ENCODE data around the gene FFAR3. TPM values are rescaled to one million over a fixed set of nuclear protein-coding genes. Genes with fewer than 3 reads are reported as not detected.

The FFAR3 gene
- total and polyA plus RNA-seq, 2 of the 8 experiments (the other 6 are each of a cell fraction or from before 2014, with no cell fraction given) = not detected

DNA sequence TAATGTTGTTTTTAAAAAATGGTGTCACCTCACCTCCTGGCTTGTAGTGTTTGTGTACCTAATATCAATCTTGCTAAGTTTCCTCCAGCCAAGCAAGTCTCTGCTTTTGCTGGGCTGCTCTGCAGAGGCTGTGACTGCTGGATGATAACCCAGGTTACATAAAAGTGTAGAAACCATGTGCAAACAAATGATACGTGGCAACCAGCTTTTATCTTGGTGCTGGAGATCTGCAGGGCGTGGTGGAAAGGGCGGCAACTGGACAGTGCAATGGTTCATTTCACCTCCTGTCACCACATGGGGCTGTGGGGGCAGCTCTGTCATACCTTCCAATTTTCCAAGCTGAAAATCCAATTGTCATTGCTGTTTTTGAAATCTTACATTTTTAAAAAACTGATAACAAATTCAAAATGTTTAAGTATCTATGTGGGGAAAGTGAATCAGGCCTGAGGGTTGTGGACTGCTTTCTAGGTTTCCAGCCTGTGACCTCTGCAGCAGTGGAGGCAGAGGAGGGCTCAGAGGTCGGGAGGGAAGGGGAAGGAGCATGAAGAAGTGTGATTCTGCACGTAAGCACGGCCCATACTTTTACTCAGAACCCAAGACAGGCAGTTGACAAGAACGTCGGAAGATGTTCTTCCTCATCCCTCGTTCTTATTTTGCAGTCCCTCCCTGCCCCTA, 22.3 kb downstream of the FFAR3 start:
- Histone ChIP-seq H2BK20ac (ENCODE audit: low read length) (no peak overlapping the region), H3K4me1 (replicated peaks in 1 of 4; ENCODE audit: control insufficient read depth in 3 of 4, insufficient read depth in 4 of 4, low read length in 3 of 4) (no peaks in the 10 kb centered on the region), H3K79me2 (ENCODE audit: control insufficient read depth in 1 of 2, insufficient read depth in 2 of 2, low read length in 2 of 2) (no peaks in the 10 kb centered on the region), H2BK120ac (replicated peaks; ENCODE audit: low read depth, low read length) (no peak overlapping the region), H3K23me2 (ENCODE audit: low read depth, low read length) (no peaks in the 10 kb centered on the region), H3K4ac (replicated peaks; ENCODE audit: insufficient read length, low read depth, low read length) (no peak overlapping the region), H3K36me3 (ENCODE audit: control insufficient read depth in 2 of 4, insufficient read depth in 4 of 4, low read length in 3 of 4) (no peaks in the 10 kb centered on the region), H2BK15ac (ENCODE audit: low read length) (no peak overlapping the region), H4K5ac (ENCODE audit: insufficient read length, low read depth, low read length) (no peak overlapping the region), H3K9me3 (ENCODE audit: insufficient read depth in 2 of 2, low read depth in 1 of 2, low read length in 1 of 2) (peaks cover 21 to 23% of the 10 kb centered on the region in 2 experiments), H4K91ac (replicated peaks; ENCODE audit: insufficient read length, low read length) (no peak overlapping the region), H4K8ac (ENCODE audit: extremely low read depth, insufficient read depth, low read length) (no peak overlapping the region), H3K27me3 (replicated peaks in 1 of 4; ENCODE audit: control insufficient read depth in 3 of 4, extremely low read depth in 1 of 4, insufficient read depth in 3 of 4, low read length in 3 of 4) (no peaks in the 10 kb centered on the region; a peak in 1 of 7 replicates), H2BK5ac (ENCODE audit: low read depth, low read length) (no peak overlapping the region), H3K4me3 (ENCODE audit: extremely low read depth in 1 of 4, insufficient read depth in 2 of 4, low read depth in 3 of 4, low read length in 4 of 4) (no peak overlapping the region), H3K23ac (ENCODE audit: insufficient read length) (no peak overlapping the region), H3K79me1 (ENCODE audit: low read depth, low read length) (no peaks in the 10 kb centered on the region), H2AK5ac (ENCODE audit: low read depth, low read length) (no peak overlapping the region), H3K4me2 (ENCODE audit: insufficient read depth in 1 of 2, low read depth in 2 of 2, low read length in 2 of 2) (no peak overlapping the region), H4K20me1 (replicated peaks in 1 of 2; ENCODE audit: control insufficient read depth in 1 of 2, insufficient read depth in 2 of 2, low read length in 2 of 2) (no peaks in the 10 kb centered on the region), H3K27ac (ENCODE audit: low read depth, low read length) (no peak overlapping the region), H3K14ac (ENCODE audit: insufficient read length) (no peak overlapping the region), H2BK12ac (ENCODE audit: low read depth, low read length) (no peak overlapping the region), H3K18ac (ENCODE audit: extremely low read depth, low read length) (no peak overlapping the region), H2AFZ (ENCODE audit: low read length) (no peak overlapping the region), H3K56ac (replicated peaks; ENCODE audit: insufficient read length, low read depth, low read length) (no peak overlapping the region), H3K9ac (replicated peaks in 1 of 4; ENCODE audit: extremely low read depth in 1 of 4, low read depth in 3 of 4, low read length in 3 of 4) (no peak overlapping the region)
- ChIA-PET CTCF (ENCODE audit: partially characterized antibody) (interaction anchor here (1.8 kb wide), 1 partner anchor 28 kb away, joined by 5 read pairs; no protein-coding TSS in a partner anchor), POLR2A (ENCODE audit: partially characterized antibody) (no interaction called here)
- WGBS, 2 experiments (ENCODE audit: extremely low coverage in 1 of 2, insufficient coverage in 1 of 2, insufficient read length in 1 of 2, insufficient replicate concordance in 2 of 2, low coverage in 1 of 2, low lambda C conversion rate in 2 of 2, missing lambda C conversion rate in 1 of 2) = 84% methylated on average over 9 of the region's 9 CpGs; no CpG with 5 or more reads in 1 of the 2 experiments
- FAIRE-seq (no peak), DNase-seq (ENCODE audit: low read depth in 1 of 2, low spot score in 2 of 2) (no peak)
- TF ChIP-seq SP1 (IDR thresholded peaks at IDR 0.05; ENCODE audit: low read depth, low read length) = no peak
- TF ChIP-seq CTBP2 (IDR thresholded peaks at IDR 0.05; ENCODE audit: borderline replicate concordance, insufficient read depth, insufficient read length, low read length) = no peak
- TF ChIP-seq NANOG (IDR thresholded peaks at IDR 0.05; ENCODE audit: insufficient read depth, low read depth, low read length, poor library complexity, severe bottlenecking) = no peak
- no peak for TF ChIP-seq JUND (IDR thresholded peaks at IDR 0.05; ENCODE audit: low read length)
- no peak for TF ChIP-seq YY1 (IDR thresholded peaks at IDR 0.05; ENCODE audit: low read depth, low read length)
- no peak for TF ChIP-seq POU5F1 (IDR thresholded peaks at IDR 0.05; ENCODE audit: low read depth, low read length)
- no peak for TF ChIP-seq ATF3 (IDR thresholded peaks at IDR 0.05; ENCODE audit: insufficient read depth, low read depth, low read length)

All from H1 (cell line).